HL-60/S4 (cell line): ENCODE data around the gene NGEF.

Experiments used
- in situ Hi-C: fragments of 300-500 bp; cut with MboI; formaldehyde crosslinking; loops from 2 replicates; pipeline ENCODE4 v1.14.3; 2022; ENCODE audit warnings: low sequenced_read_pairs

The NGEF gene

GRCh38 chr2:233044974-233045605 lies 32.0 kb upstream of the NGEF start:
- in situ Hi-C loops = no loop called here

- in situ Hi-C loops = no loop called here
Observed at GRCh38 chr2:233042549-233042948, 29.5 kb upstream of the NGEF start.

- in situ Hi-C loops = no loop called here
Observed at GRCh38 chr2:233041722-233042323, 28.8 kb upstream of the NGEF start.

- in situ Hi-C loops = no loop called here
Observed at GRCh38 chr2:233040571-233040970, 27.5 kb upstream of the NGEF start.

- in situ Hi-C loops = no loop called here
Observed at GRCh38 chr2:233039846-233040530, 26.9 kb upstream of the NGEF start.

- in situ Hi-C loops = no loop called here
Observed at GRCh38 chr2:233039212-233039845, 26.3 kb upstream of the NGEF start.

GRCh38 chr2:233037078-233037477 lies 24.0 kb upstream of the NGEF start:
- in situ Hi-C loops = no loop called here

- in situ Hi-C loops = no loop called here
Observed at GRCh38 chr2:233036162-233036838, 23.2 kb upstream of the NGEF start.

- in situ Hi-C loops = no loop called here
Observed at GRCh38 chr2:233035426-233036161, 22.5 kb upstream of the NGEF start.

- in situ Hi-C loops = no loop called here
Observed at GRCh38 chr2:233034091-233034882, 21.2 kb upstream of the NGEF start.

GRCh38 chr2:233033672-233034071 lies 20.6 kb upstream of the NGEF start:
- in situ Hi-C loops = no loop called here

- in situ Hi-C loops = no loop called here
Observed at GRCh38 chr2:233032551-233033320, 19.7 kb upstream of the NGEF start, which contains the start of gene NEU2. NEU2 (plus strand) TSS chr2:233032672; CDS start chr2:233032672, 0 bp downstream.

GRCh38 chr2:233031556-233032500 lies 18.8 kb upstream of the NGEF start:
- in situ Hi-C loops = no loop called here

GRCh38 chr2:233029321-233029720 lies 16.3 kb upstream of the NGEF start:
- in situ Hi-C loops = no loop called here

- in situ Hi-C loops = no loop called here
Observed at GRCh38 chr2:233026198-233026813, 13.2 kb upstream of the NGEF start.

- in situ Hi-C loops = no loop called here
Observed at GRCh38 chr2:233025706-233026105, 12.7 kb upstream of the NGEF start.

GRCh38 chr2:233023761-233024410 lies 10.8 kb upstream of the NGEF start:
- in situ Hi-C loops = loop anchor here (25.0 kb wide), 1 partner anchor 412 kb away; no protein-coding TSS in a partner anchor
